ENCODE data around the gene MALL. TPM values are rescaled to one million over a fixed set of nuclear protein-coding genes. Genes with fewer than 3 reads are reported as not detected.
"Not testable (repeated sequence)": the region's sequence is repeated elsewhere in the genome, so short reads cannot be mapped to it uniquely, and the experiment has no call there.

MALL gene
- polyA plus RNA-seq, 5 donors: 20.9 to 52.6 (median 38.0) TPM

DNA sequence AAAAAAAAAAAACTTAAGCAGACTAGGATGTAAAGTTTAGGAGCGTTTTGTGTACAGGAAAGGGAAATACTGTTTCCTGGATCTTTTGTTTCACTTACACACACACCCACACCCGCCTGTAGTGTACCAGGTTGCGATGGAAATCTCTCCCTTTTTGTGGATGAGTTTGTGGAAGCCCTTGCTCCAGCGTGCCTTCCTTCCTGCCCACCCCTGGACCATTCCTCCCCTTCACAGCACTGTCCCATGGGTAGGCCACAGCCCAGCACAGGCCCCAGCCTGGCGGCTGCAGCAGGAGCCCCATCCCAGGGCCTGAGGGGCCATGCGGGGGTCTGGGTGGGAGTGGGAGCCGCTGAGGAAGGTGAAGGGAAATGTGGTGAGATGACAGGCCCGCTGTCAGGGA lies 15.1 kb downstream of the MALL start:
- no peak for DNase-seq

DNA sequence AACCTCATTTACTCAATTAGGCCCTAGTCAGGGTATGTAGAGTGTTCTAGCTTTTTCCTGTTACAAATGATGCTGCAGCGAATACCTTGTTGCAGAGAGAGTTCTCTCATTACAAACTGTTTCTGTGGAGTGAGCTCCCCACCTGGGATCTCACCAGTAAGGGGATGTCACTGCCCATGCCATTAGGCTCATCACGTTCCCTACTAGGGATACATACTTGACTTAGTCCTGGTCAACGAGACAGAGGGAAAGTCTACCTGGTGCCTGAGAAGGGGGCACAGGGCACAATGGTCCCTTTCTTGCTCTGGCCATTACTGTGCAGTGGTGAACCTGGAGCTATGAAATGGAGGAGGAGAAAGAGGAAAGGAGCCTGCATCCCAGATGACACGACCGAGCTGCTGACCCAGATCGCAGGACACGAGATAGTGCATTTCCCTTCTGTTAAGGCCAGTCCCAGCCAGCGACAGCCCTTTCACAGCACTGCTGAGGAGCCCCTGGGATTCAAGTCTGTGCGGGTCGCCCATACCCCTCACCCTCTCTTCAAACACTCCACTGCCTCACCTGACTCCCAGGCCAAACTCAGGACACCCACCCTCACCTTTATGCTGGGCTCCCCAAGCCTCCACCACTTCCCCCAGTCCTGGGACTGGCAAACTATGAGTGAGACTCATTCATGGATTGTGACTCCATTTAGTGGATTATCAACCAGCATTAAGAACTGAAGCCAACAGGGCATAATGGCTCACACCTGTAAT lies 16.0 kb downstream of the MALL start:
- DNase-seq: no peak

DNA sequence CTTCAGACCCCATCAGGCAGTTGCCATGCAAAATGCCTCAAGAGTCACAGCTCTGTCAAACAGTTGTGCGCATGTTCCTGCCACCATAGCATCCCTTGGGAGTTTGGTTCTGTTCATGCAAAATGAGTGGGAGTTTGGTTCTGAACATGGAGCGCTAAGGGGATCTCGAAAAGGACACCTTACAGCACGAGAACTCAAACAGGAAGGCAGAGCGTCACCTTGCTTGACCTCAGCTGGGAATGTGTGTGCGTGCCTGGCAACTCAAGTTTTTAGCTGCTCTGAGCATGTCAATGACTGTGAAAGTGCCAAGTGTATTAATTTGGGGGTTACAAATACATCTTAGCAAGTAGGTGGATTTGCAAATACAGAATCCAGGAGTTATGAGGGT lies 16.6 kb downstream of the MALL start:
- no peak for DNase-seq

DNA sequence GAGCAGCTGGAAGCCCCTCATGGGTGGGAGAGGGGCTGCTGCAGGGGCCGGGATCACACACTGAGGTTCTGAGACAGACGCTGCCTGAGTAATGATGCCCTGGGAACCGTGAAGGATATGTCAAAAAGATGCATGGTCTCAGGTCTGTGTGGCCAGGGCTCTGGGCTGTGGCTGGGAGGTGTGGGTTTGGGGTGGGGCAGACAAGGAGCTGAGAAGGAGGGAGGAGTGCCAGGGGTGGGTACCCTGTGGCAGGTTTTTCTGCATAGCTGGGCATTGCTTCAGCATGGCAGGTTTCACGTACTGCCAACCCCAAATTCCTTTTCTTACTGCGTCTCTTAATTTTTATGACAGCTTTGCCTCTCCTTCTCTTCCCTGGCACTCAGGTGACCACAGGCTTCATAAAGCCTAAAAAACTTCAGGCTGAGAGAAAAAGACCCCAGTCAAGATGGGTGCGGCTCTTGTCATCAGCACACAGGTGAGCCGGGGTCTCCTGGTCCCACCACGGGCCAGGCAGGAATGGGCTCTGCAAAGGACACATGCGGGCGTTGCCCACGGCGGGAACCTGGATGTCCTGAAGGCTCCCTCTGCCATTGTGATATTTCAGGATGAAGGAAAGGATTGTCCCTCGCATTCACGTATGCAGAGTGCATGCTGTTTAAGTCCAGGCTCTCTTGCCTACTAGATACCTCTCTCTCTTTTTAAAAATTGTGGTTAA lies 18.0 kb downstream of the MALL start:
- DNase-seq: no peak

DNA sequence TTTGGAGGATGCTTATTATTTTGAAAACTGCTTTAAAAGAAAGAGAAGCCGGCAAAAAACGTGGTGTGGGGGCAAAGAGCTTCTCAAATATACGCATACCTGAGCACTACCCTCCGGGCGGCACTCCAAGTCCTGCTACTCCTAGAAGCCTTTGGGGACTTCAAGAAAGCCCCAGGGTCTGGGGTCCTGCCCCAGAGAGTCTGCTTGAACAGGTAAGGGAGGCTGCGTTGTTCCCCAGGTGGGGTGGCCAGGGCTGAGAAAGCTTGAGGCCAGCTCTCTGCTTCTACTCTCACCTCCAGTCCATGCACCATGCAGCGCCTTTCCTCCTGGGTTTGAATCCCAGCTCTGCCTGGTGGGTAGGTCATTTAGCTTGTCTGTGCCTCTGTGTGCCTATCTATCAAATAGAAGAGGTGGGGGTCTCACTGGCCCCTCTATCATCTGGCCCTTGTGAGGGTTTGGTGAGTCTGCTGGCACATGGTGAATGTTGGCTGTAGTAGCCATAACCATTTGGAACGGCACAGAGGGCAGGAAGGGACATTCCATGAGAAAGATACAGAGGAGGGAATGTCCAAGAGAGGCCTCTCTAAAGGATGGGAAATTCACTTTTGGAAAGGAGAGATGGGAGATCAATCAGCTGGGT lies 19.5 kb downstream of the MALL start:
- DNase-seq: no peak

DNA sequence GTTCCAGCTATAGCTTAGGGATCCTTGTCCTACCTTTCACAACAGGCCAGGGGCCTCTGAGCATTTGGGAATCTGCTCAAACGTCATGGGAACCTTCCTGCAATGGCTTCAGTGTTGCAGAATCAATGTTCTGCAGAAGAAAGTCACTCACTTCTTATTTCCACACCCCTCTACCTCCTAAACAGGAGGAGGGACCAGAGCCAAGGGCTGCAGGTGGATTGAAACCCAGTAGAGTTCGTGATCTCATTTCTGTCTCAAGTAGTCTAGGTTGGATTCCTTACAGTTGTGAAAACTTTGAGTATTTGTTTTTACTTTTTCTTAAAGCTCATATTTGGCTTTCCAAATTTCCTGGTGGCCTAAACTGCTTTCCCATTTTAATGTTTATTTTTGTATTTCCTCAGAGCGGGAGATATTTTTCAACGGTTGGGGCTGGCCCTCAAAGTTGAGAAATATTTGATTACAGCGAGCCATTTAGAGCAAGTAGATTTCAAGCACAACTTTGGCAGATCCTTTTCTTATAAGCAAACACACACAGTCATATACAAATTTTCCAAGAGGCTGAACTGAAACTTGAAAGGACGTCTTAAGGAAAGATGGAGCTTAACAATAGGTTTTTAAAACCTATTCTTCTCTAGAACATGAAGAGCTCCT lies 20.6 kb downstream of the MALL start:
- DNase-seq: peak in 1 of 2 donors; percentile 34

DNA sequence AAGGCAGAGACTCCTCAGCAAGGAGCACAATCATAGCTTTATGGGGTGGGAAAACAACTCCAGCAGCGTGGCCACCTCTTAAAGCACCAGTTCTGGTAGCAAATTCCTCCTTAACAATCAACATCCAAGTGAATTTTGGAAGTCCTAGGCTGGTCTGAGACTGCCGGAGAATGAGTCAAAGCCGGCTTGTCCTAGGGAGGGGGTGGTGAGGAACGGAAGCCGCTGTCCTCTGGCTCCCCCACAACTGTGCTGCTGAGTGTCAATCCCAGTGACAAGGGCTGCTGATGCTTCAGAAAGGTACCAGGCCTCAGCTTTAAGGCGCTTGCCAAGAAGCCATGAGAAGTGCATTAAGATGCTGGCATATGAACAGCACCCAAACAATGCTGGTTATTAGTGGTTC lies 21.7 kb downstream of the MALL start:
- not testable (repeated sequence) for DNase-seq

DNA sequence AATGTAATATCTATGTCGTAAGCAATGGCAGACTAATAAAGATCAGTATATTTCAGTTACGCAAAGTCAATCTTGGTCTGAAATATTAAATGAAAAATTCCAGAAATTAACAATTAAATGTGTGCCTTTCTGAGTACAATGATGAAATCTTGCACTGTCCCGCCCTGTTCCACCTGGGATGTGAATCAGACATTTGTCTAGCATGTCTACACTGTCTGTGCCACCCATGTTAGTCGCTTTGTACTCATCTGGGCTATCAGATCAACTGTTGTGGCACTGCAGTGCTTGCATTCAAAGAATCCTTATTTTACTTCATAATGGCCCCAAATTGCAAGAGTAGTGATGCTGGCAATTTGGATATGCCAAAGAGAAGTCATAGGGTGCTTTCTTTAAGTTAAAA lies 25.5 kb downstream of the MALL start:
- not testable (repeated sequence) for DNase-seq

DNA sequence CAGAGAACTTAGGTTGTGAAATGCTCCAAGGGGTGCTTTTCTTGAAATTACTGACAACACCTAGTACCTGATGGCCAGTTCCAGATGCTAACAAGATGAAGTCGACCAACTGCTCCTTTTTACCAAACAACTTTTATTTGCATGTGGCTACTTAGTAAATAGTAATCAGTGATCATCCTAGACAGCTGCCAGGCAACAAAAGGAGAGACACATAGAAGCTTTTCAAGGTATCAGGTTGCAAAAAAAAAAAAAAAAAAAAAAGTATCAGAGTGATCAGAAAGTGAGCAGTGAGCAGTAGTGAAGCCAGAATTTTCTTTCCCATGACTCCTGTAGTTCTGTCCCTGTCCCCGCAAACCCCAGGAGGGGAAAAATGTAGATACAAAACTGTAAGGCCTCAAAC lies 31.9 kb downstream of the MALL start:
- DNase-seq: not testable (repeated sequence)

DNA sequence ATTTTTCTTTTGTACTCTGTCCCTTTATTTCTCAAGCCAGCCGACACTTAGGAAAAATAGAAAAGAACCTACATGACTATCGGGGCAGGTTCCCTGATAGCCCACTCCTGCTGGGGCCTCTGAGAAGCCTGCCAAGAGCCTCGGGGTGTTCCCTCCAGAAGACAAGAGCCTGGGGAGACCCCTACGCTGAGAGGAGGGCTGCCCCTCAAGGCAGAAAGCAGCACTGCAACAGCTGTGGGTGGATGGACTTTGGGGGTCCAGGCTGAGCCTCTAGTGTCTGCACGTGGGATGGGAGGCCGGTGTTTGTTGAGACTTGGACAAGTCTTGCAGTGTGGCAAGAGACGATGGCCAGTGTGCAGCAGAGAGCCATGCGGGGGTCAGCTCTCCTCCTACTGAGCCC lies 32.5 kb downstream of the MALL start:
- DNase-seq: not testable (repeated sequence)

DNA sequence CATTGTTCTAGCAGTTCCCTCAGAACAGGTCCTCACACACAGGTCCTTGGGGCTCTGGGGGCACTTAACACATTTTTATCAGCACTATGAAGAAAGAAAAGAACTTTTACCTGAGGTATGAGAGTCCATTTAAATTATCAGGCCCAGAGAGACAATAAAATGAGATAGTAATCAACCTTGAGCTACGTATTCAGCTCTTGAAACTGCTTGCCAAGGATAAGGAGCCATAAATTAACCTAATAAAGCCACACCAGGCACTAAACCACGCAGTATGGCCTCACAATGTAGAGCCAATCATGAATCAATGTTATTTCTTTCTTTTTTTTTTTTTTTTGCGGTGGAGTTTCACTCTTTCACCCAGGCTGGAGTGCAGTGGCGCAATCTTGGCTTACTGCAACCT lies 37.5 kb downstream of the MALL start:
- not testable (repeated sequence) for DNase-seq

DNA sequence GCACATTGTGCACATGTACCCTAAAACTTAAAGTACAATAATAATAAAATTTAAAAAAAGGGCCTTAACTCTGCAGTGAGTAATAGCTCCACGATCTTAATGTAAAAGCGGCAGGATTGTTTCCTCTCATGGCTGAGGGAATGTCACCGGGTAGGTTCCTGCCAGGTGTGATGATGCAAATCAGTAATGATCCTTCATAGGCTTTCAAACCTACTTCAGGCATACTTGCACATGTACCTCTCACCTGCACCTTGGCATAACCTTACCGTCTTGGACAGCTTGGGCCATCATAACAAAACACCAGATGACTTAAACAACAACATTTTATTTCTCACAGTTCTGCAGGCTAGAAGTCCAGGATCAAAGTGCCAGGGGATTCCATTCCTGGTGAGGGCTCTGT lies 39.7 kb downstream of the MALL start:
- not testable (repeated sequence) for DNase-seq

DNA sequence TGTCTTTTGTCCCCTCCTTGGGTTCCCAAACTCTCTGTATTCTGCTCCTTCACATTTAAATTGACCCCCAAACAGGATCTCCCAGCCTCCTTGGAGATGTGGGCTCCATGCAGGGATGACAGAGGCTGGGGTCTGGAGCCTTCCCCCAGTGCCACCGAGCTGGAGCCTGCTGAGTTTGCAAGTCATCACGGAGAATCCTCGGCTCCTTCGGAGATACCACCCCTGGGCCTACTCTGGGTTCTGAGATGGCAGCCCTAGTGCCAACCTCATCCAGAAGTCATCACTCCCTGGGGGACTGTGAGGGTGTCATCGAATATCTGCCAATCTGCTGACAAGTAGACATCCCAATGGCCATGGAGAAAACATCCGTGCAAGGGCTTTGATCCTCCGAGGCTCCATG lies 45.8 kb downstream of the MALL start:
- not testable (repeated sequence) for DNase-seq

DNA sequence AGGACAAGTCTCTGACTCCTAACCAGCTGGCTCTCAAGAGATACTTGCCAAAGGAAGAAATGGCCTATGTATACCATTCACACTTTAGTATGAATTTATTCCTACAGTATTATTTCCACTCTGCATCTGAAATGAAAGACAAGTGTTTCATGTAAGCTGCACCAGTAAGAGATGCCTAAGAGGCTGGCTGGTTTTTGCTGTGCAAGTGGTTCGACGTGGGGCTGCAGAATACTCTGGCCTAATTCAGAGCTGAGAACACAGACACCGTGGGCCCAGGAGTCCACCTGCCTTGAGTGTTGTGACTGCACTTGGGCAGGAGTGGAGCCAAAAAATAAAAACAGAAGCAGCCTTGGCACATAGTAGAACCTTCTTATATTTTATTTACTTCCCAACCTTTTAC lies 47.5 kb downstream of the MALL start:
- not testable (repeated sequence) for DNase-seq

DNA sequence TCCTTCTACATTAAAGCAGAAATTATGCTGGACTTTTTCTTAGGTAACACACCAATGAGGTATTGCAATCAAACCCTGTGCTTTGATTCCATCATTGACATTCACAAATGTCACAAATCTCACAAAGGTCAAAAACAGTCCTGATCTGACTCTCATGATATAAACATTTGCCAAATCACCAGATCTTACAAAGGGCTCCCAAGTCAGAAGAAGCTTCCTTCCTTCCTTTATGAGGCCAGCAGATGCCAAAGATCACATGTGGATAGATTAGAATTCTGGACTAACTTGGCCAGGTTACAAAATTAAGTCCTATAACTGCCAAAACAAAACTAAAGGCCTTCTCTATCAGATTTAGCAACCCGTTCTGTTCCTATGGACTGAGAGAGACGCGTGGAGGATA lies 53.3 kb downstream of the MALL start:
- not testable (repeated sequence) for DNase-seq

DNA sequence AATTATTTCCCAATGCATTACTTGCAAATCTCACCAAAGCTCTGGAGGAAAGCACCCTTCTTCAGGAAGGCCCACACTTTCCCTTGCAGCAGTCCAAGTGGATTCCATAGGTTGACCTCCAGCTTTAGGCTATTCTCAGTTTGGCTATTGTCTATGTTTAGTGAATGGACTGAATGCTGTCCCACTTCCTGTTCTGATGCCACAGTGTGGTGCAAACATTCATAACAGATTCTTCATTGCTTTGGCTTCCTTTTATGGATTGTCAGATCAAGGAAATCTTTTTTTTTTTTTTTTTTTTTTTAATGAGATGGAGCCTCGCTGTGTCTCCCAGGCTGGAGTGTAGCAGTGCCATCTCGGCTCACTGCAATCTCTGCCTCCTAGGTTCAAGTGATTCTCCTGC lies 55.1 kb downstream of the MALL start:
- not testable (repeated sequence) for DNase-seq

DNA sequence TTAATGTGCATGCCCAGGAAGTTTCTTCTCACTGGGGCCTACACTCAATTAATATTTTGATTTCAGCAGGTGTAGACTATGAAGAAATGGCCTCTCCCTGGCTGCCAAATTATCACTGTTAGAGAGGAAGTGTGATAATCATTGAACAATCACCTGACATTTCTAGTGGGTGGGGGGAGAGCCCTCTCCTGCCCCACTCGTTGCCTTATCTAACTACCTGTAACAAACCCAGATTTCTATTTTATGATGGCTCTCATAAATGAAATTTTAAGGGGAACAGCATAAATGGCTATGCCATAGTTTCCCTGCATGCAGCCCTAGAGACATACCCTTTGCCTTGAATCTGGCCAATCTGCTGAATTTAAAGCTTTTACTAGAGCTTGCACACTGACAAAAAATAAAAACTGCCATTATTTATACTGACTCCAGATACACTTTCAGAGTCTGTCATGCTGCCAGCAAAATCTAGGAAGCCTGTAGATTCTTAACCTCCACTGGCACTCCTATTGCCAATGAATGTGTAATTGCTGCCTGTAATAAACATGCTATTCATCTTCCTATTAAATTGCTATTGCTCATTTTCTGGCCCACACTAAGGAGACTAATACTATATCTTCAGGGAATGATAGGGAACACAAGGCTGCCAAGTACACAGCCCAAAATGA lies 55.8 kb downstream of the MALL start:
- DNase-seq: not testable (repeated sequence)

DNA sequence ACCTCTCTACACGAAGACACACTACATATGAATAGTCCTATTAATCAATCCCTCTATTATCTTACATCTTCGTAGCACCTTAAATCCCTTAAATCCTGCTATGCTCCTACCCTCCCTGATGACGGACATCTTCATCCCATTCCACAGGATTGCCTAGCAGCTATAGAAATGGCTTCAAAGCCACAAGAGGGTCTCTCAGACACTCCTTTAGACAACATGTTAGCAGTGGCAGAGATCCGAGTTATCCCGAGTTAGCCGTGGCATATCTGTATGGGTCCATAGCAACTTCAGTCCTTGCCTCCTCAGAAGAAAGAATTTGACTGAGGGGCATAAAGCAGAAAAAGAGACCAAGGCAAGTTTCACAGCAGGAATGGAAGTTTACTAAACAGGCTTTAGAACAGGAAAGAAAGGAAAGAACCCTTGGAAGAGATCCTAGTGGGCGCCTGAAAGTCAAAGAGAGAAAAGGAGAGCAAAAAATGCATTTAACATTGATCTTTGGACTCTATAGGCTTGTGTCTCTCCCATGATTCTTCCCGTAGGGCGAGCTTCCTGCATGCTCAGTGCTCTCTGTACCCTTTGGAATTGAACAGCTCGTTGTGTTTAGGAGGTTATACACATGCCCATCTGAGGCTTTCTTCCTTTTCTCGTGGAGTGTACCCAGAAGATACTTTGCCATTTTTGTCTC lies 56.5 kb downstream of the MALL start:
- DNase-seq: not testable (repeated sequence)

DNA sequence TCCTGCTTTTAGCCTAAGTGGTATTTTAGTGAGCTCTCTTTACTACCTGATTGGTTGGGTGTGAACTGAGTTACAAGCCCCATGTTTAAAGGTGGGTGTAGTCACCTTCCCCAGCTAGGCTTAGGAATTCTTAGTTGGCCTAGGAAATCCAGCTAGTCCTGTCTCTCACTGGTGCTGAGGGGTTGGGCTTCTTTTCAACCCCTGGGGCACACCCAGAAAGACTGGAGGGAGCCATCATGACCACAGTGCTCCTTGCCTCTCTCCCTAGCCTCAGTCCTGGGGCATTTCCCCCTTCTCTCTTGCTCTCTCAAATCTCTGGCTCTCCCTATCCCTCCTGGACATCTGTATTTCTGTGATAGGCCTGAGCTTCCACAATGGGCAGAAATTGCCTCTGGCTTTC lies 57.6 kb downstream of the MALL start:
- not testable (repeated sequence) for DNase-seq

DNA sequence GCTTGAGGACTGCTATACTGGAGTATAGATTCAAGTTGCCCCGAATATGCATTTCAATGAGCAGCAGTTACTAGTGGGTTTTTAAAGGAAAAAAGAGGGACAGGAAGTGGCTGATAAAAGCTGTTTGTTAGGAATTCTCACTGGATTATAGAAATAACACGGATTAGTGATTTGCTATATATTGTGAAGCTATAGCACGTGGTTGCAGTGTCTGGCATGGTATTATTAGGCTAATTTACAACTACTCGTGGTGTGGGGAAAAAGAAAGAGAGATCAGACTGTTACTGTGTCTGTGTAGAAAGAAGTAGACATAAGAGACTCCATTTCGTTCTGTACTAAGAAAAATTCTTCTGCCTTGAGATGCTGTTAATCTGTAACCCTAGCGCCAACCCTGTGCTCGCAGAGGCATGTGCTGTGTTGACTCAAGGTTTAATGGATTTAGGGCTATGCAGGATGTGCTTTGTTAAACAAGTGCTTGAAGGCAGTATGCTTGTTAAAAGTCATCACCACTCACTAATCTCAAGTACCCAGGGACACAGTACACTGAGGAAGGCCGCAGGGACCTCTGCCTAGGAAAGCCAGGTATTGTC lies 59.7 kb downstream of the MALL start:
- not testable (repeated sequence) for DNase-seq

All from right lung (tissue), 5 donors.